ENCODE results near the gene PLCH1. TPM values are rescaled to one million over a fixed set of nuclear protein-coding genes. Genes with fewer than 3 reads are reported as not detected.
"Not testable (repeated sequence)": the region's sequence is repeated elsewhere in the genome, so short reads cannot be mapped to it uniquely, and the experiment has no call there.

PLCH1 gene
- total and polyA plus RNA-seq, 9 donors: 0.39 to 1.2 (median 0.53) TPM

DNA sequence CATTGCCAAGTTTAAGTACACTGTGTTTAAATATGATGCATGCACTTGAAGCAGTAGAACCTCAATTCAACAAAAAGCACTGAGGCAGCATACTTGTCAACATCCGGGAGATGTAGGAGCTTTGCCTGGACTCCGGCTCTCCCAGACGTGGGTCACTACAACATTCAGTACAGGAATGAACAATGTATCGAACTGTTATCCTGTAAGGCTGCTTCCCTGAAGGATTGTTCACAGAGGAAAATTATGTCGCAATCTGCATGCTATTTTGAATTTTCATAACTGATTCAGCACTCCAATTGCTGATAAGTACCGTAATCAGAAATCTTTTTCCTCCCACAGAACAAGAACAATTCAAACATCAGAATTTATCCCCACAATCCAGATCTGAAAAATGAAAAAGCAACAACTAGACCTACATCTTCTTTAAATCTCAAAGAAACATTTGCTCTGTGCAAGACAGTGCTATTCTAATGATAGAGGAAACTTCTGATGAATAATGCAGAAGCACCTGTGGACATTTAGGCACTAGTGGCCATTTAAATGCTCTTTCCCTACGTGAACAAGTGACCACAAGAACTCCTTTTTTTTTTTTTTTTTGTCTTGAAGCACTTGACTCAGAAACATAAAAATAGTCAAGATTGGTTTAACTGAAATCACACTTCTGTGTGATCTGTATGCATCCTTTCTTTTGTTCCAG, 113.4 kb downstream of the PLCH1 start:
- H3K4me3 ChIP-seq (ENCODE audit: low read length): no peak overlapping the region
- H3K4me1 ChIP-seq (ENCODE audit: control insufficient read depth, insufficient read depth, low read length): no peaks in the 10 kb centered on the region
- DNase-seq: no peak
- H3K27ac ChIP-seq (ENCODE audit: low read length): no peak overlapping the region
- 60% methylated on average over 3 of the region's 7 CpGs for WGBS (ENCODE audit: insufficient coverage)
- no peaks in the 10 kb centered on the region for H3K27me3 ChIP-seq (ENCODE audit: control insufficient read depth, insufficient read depth, low read length)
- no peaks in the 10 kb centered on the region for H3K9me3 ChIP-seq (replicated peaks; ENCODE audit: control insufficient read depth, low read depth, low read length)
- no peaks in the 10 kb centered on the region for H3K36me3 ChIP-seq (ENCODE audit: control insufficient read depth, insufficient read depth, low read length)

DNA sequence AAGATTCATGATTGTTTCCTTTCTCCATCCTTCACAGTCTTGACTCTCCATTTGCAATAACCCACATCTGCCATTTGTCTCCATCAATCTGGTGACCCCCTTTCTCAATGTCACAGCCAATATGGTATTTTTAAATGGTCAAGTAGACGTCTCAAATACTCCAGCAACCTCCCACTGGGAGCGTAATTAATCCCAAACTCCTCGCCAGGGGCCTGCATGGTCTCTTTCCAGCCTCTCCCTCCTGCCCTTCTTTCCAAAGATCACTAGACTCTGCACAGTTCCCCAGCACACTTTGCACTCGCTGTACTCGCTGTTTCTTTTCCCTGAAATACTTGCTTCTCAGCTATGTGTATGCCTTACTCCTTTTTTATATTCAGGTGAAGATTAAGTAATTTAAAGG, 115.3 kb downstream of the PLCH1 start:
- no peaks in the 10 kb centered on the region for H3K4me1 ChIP-seq (ENCODE audit: control insufficient read depth, insufficient read depth, low read length)
- H3K4me3 ChIP-seq (ENCODE audit: low read length): no peak overlapping the region
- WGBS (ENCODE audit: insufficient coverage): 33% methylated on average over 3 of the region's 5 CpGs
- no peak overlapping the region for H3K27ac ChIP-seq (ENCODE audit: low read length)
- H3K9me3 ChIP-seq (replicated peaks; ENCODE audit: control insufficient read depth, low read depth, low read length): no peaks in the 10 kb centered on the region
- no peaks in the 10 kb centered on the region for H3K36me3 ChIP-seq (ENCODE audit: control insufficient read depth, insufficient read depth, low read length)
- no peak for DNase-seq
- no peaks in the 10 kb centered on the region for H3K27me3 ChIP-seq (ENCODE audit: control insufficient read depth, insufficient read depth, low read length)

GRCh38 chr3:155629056-155629455, 115.8 kb downstream of the PLCH1 start:
- Histone ChIP-seq H3K4me3 (ENCODE audit: low read length) (no peak overlapping the region), H3K27ac (ENCODE audit: low read length) (no peak overlapping the region), H3K4me1 (ENCODE audit: control insufficient read depth, insufficient read depth, low read length) (no peaks in the 10 kb centered on the region), H3K9me3 (replicated peaks; ENCODE audit: control insufficient read depth, low read depth, low read length) (no peaks in the 10 kb centered on the region), H3K27me3 (ENCODE audit: control insufficient read depth, insufficient read depth, low read length) (no peaks in the 10 kb centered on the region), H3K36me3 (ENCODE audit: control insufficient read depth, insufficient read depth, low read length) (no peaks in the 10 kb centered on the region)
- DNase-seq: peak; percentile 12
- WGBS (ENCODE audit: insufficient coverage): 30% methylated on average over 3 of the region's 4 CpGs

GRCh38 chr3:155622647-155623046, 122.2 kb downstream of the PLCH1 start:
- H3K4me3 ChIP-seq (ENCODE audit: low read length); DNase-seq; H3K36me3 ChIP-seq (ENCODE audit: control insufficient read depth, insufficient read depth, low read length); H3K27me3 ChIP-seq (ENCODE audit: control insufficient read depth, insufficient read depth, low read length); H3K9me3 ChIP-seq (replicated peaks; ENCODE audit: control insufficient read depth, low read depth, low read length); H3K4me1 ChIP-seq (ENCODE audit: control insufficient read depth, insufficient read depth, low read length); H3K27ac ChIP-seq (ENCODE audit: low read length): not testable (repeated sequence)
- WGBS (ENCODE audit: insufficient coverage): 80% methylated on average over 1 of the region's 3 CpGs

DNA sequence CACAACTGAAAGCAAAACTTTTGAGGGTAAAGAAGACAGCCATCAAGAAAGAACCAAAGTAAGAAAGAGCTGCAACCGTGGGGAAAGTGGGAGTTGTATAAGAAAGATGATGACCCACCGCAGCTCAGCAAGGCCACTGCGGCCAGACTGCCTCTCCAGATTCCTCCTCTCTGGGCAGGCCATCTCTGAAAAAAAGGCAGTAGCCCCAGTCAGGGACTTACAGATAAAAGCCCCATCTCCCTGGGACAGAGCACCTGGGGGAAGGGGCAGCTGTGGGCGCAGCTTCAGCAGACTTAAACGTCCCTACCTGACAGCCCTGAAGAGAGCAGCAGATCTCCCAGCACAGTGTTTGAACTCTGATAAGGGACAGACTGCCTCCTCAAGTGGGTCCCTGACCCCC, 124.3 kb downstream of the PLCH1 start:
- H3K27ac ChIP-seq (ENCODE audit: low read length); H3K4me1 ChIP-seq (ENCODE audit: control insufficient read depth, insufficient read depth, low read length); H3K36me3 ChIP-seq (ENCODE audit: control insufficient read depth, insufficient read depth, low read length); H3K27me3 ChIP-seq (ENCODE audit: control insufficient read depth, insufficient read depth, low read length); H3K9me3 ChIP-seq (replicated peaks; ENCODE audit: control insufficient read depth, low read depth, low read length); H3K4me3 ChIP-seq (ENCODE audit: low read length); DNase-seq: not testable (repeated sequence)
- 78% methylated on average over 3 of the region's 5 CpGs for WGBS (ENCODE audit: insufficient coverage)

- no peak for DNase-seq
- H3K27ac ChIP-seq (ENCODE audit: low read length): no peak overlapping the region
- no peaks in the 10 kb centered on the region for H3K36me3 ChIP-seq (ENCODE audit: control insufficient read depth, insufficient read depth, low read length)
- H3K4me3 ChIP-seq (ENCODE audit: low read length): no peak overlapping the region
- H3K4me1 ChIP-seq (ENCODE audit: control insufficient read depth, insufficient read depth, low read length): no peaks in the 10 kb centered on the region
- no peaks in the 10 kb centered on the region for H3K9me3 ChIP-seq (replicated peaks; ENCODE audit: control insufficient read depth, low read depth, low read length)
- no peaks in the 10 kb centered on the region for H3K27me3 ChIP-seq (ENCODE audit: control insufficient read depth, insufficient read depth, low read length)
These were observed 125.6 kb downstream of the PLCH1 start for GRCh38 chr3:155619118-155619915.

DNA sequence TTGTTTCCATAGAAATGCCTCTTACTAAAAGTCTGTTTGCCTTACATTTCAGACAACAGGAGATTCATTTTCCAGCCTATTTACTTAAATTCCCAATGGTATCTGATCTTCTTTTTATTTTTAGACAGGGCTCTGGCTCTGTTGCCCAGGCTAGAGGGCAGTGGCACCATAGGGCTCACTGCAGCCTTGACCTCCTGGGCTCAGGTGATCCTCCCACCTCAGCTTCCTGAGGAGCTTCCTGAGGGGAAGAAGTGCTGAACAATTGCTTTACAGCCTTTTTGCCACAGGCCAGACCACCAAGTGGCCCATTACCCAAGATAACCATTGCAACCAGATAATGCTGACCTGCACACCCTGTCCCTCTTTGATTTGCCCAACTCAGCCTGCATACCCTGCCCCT, 126.3 kb downstream of the PLCH1 start:
- no peaks in the 10 kb centered on the region for H3K4me1 ChIP-seq (ENCODE audit: control insufficient read depth, insufficient read depth, low read length)
- no peak for DNase-seq
- H3K36me3 ChIP-seq (ENCODE audit: control insufficient read depth, insufficient read depth, low read length): no peaks in the 10 kb centered on the region
- H3K27ac ChIP-seq (ENCODE audit: low read length): no peak overlapping the region
- H3K4me3 ChIP-seq (ENCODE audit: low read length): no peak overlapping the region
- no peaks in the 10 kb centered on the region for H3K9me3 ChIP-seq (replicated peaks; ENCODE audit: control insufficient read depth, low read depth, low read length)
- H3K27me3 ChIP-seq (ENCODE audit: control insufficient read depth, insufficient read depth, low read length): no peaks in the 10 kb centered on the region

- Histone ChIP-seq H3K4me1 (ENCODE audit: control insufficient read depth, insufficient read depth, low read length) (no peaks in the 10 kb centered on the region), H3K36me3 (ENCODE audit: control insufficient read depth, insufficient read depth, low read length) (no peaks in the 10 kb centered on the region), H3K4me3 (ENCODE audit: low read length) (no peak overlapping the region), H3K27ac (ENCODE audit: low read length) (no peak overlapping the region), H3K9me3 (replicated peaks; ENCODE audit: control insufficient read depth, low read depth, low read length) (no peaks in the 10 kb centered on the region), H3K27me3 (ENCODE audit: control insufficient read depth, insufficient read depth, low read length) (no peaks in the 10 kb centered on the region)
- DNase-seq: no peak
- no CpG with 5 or more reads among the region's 1 CpG for whole genome bisulfite sequencing (ENCODE audit: insufficient coverage)
These were observed 127.4 kb downstream of the PLCH1 start for GRCh38 chr3:155617346-155617925.

DNA sequence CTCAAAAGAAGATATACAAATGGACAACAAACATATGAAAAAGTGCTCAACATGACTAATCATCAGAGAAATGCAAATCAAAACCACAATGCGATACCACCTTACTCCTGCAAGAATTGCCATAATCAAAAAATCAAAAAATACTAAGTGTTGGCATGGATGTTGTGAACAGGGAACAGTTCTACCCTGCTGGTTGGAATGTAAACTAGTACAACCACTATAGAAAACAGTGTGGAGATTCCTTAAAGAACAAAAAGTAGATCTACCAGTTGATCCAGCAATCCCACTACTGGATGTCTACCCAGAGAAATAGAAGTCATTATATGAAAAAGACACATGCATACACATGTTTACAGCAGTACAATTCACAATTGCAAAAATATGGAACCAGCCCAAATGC, 129.7 kb downstream of the PLCH1 start:
- H3K27me3 ChIP-seq (ENCODE audit: control insufficient read depth, insufficient read depth, low read length); DNase-seq; H3K4me3 ChIP-seq (ENCODE audit: low read length); H3K27ac ChIP-seq (ENCODE audit: low read length); H3K9me3 ChIP-seq (replicated peaks; ENCODE audit: control insufficient read depth, low read depth, low read length); H3K4me1 ChIP-seq (ENCODE audit: control insufficient read depth, insufficient read depth, low read length); H3K36me3 ChIP-seq (ENCODE audit: control insufficient read depth, insufficient read depth, low read length): not testable (repeated sequence)
- no CpG with 5 or more reads among the region's 1 CpG for WGBS (ENCODE audit: insufficient coverage)

DNA sequence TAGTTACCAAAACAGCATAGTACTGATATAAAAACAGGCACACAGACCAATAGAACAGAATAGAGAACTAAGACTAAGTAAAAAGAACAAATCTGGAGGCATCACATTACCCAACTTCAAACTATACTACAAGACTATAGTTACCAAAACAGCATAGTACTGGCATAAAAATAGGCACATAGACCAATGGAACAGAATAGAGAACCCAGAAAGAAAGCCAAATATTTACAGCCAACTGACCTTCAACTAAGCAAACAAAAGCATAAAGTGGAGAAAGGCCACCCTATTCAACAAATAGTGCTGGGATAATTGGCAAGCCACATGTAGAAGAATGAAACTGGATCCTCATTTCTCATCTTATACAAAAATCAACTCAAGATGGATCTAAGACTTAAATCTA, 130.5 kb downstream of the PLCH1 start:
- H3K4me3 ChIP-seq (ENCODE audit: low read length); DNase-seq; H3K4me1 ChIP-seq (ENCODE audit: control insufficient read depth, insufficient read depth, low read length); H3K9me3 ChIP-seq (replicated peaks; ENCODE audit: control insufficient read depth, low read depth, low read length); H3K27ac ChIP-seq (ENCODE audit: low read length); H3K27me3 ChIP-seq (ENCODE audit: control insufficient read depth, insufficient read depth, low read length); H3K36me3 ChIP-seq (ENCODE audit: control insufficient read depth, insufficient read depth, low read length): not testable (repeated sequence)
